Duodenal mucosa (tissue), 2 donors: Measurements from ENCODE around the gene LEUTX.

Experiments
- H3K27ac ChIP-seq: one replicate; pipeline ENCODE4 v1.7.0; 2013; ENCODE audit warnings: low read depth, low read length
- H3K27me3 ChIP-seq, 2 donors: one replicate each; pipeline ENCODE4 v1.7.0; 2013; ENCODE audit warnings: low read length in 2 of 2, control low read depth in 1 of 2; ENCODE audit not compliant: insufficient read depth in 2 of 2, control insufficient read depth in 1 of 2
- H3K36me3 ChIP-seq, 2 donors: one replicate each; pipeline ENCODE4 v1.7.0; 2013; ENCODE audit warnings: low read length in 2 of 2, control low read depth in 1 of 2; ENCODE audit not compliant: insufficient read depth in 2 of 2, control insufficient read depth in 1 of 2
- H3K4me1 ChIP-seq, 2 donors: one replicate each; pipeline ENCODE4 v1.7.0; 2013; ENCODE audit warnings: low read length in 2 of 2, control low read depth in 1 of 2; ENCODE audit not compliant: insufficient read depth in 2 of 2, control insufficient read depth in 1 of 2
- H3K4me3 ChIP-seq, 2 donors: one replicate each; pipeline ENCODE4 v1.7.0; 2013; ENCODE audit warnings: low read length in 2 of 2, low read depth in 1 of 2
- H3K9ac ChIP-seq, 2 donors: one replicate each; pipeline ENCODE4 v1.7.0; 2013; ENCODE audit warnings: low read length in 2 of 2, low read depth in 1 of 2
- H3K9me3 ChIP-seq, 2 donors: one replicate each; pipeline ENCODE4 v1.7.0; 2013; ENCODE audit warnings: low read length in 2 of 2, control low read depth in 1 of 2; ENCODE audit not compliant: control insufficient read depth in 1 of 2

LEUTX gene

DNA sequence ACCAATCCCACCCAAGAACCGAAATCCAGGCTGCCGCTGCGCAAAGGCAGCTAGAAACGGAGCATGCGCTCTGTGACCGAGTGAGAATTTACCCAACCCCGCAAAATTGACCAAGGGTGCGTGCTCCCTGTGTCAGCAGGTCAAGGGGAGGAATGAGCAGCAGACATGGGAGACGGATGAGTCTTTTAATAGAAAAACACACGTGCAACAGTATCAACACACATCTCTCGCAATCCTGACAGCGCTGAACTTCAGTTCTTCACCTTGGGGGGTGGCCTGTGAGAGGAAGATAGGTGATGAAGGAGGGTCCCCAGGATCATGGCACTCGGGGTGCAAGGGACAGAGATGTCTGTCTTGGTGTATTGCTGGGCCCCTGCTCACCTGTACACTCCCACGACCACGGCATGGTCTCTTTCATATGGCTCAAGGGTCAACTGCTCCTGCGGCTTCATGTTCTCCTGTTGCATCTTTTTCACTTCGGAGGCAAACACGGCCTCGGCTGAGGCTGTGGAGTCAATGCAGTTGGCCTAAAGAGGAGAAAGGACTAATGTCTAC lies 55.7 kb downstream of the LEUTX start:
- Histone ChIP-seq H3K4me1 (peaks cover 14 to 18% of the 10 kb centered on the region in 2 donors), H3K4me3 (peak overlapping the region; percentile 61 to 83), H3K36me3 (peaks cover 27 to 59% of the 10 kb centered on the region in 2 donors), H3K9ac (peak overlapping the region in 1 of 2 donors; percentile 56), H3K27me3 (no peaks in the 10 kb centered on the region), H3K27ac (no peak overlapping the region), H3K9me3 (no peaks in the 10 kb centered on the region)
